H1 (cell line): ENCODE measurements around the gene MBD5. TPM values are rescaled to one million over a fixed set of nuclear protein-coding genes. Genes with fewer than 3 reads are reported as not detected.

Source experiments
- BRCA1 ChIP-seq: IDR thresholded peaks from 2 replicates; pipeline ENCODE4 v1.6.1; 2012; ENCODE audit warnings: low read depth, low read length, improper control_type of control experiment
- FOSL1 ChIP-seq: IDR thresholded peaks from 2 replicates; pipeline ENCODE4 v1.6.1; 2011; ENCODE audit warnings: mild to moderate bottlenecking, low read depth, low read length, moderate library complexity; ENCODE audit not compliant: insufficient read depth
- RFX5 ChIP-seq: IDR thresholded peaks from 2 replicates; pipeline ENCODE4 v1.6.1; 2011; ENCODE audit warnings: low read depth, low read length, improper control_type of control experiment, borderline replicate concordance
- TEAD4 ChIP-seq: IDR thresholded peaks from 2 replicates; pipeline ENCODE4 v1.6.1; 2012; ENCODE audit warnings: low read depth, low read length, inconsistent platforms, mixed read lengths
- polyA plus RNA-seq, 7 experiments: library from polyadenylated mRNA; depleted of rRNA in 3 of 7; stranded (reverse) in 5 of 7; unstranded in 2 of 7; fragments of >200 nt in 5 of 7; fragments of 200-250 nt in 2 of 7; gene quantifications; 1 replicate in 5 of 7; 2 replicates in 1 of 7; 4 replicates in 1 of 7; pipeline versions ENCODE4 v1.2.1 to v1.2.3, GENCODE V29; 2011 to 2013; ENCODE audit warnings: missing spikeins in 2 of 7, mixed read lengths in 2 of 7
- total RNA-seq: library from RNA; stranded (reverse); fragmentation: NEBNext Ultra II Directional; extraction: Animal tissue kit (Norgen Biotek cat#: 25700); gene quantifications from 2 replicates; pipeline ENCODE4 v1.2.1, GENCODE V29; 2021
- TF ChIP-seq, protein P1 (sequence below), 3 experiments: IDR thresholded peaks; 1 replicate in 2 of 3; 2 replicates in 1 of 3; pipeline versions ENCODE4 v1.5.1 to v1.6.1; 2011; ENCODE audit warnings: low read length in 3 of 3, mild to moderate bottlenecking in 3 of 3, inconsistent platforms in 2 of 3, low read depth in 1 of 3, moderate library complexity in 1 of 3; ENCODE audit not compliant: insufficient read depth in 1 of 3; ENCODE audit errors: control extremely low read depth in 1 of 3

The MBD5 gene
- total and polyA plus RNA-seq, 2 of the 8 experiments (the other 6 are each of a cell fraction or from before 2014, with no cell fraction given): 9.7 to 29.4 TPM

DNA sequence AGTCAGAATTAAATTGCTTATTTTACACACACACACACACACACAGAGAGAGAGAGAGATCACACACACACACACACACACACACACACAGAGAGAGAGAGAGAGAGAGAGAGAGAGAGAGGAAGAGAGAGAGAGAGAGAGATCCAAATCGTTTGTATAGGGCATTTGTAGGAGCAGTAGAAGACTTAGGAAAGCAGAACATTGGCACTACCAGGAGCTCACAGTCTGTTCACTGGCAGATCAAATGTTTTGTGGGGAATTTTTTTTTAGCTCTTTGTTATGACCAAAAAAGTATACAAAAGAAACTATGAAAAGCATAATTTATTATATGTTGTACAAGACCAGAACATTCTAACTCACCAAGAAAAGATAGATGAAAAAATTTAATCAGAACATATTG lies 81.8 kb downstream of the MBD5 start (continued):
- TF ChIP-seq RFX5: no peak
- TF ChIP-seq FOSL1: no peak
- no peak for TF ChIP-seq TEAD4
- TF ChIP-seq, protein P1, sequence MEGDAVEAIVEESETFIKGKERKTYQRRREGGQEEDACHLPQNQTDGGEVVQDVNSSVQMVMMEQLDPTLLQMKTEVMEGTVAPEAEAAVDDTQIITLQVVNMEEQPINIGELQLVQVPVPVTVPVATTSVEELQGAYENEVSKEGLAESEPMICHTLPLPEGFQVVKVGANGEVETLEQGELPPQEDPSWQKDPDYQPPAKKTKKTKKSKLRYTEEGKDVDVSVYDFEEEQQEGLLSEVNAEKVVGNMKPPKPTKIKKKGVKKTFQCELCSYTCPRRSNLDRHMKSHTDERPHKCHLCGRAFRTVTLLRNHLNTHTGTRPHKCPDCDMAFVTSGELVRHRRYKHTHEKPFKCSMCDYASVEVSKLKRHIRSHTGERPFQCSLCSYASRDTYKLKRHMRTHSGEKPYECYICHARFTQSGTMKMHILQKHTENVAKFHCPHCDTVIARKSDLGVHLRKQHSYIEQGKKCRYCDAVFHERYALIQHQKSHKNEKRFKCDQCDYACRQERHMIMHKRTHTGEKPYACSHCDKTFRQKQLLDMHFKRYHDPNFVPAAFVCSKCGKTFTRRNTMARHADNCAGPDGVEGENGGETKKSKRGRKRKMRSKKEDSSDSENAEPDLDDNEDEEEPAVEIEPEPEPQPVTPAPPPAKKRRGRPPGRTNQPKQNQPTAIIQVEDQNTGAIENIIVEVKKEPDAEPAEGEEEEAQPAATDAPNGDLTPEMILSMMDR (IDR thresholded peaks at IDR 0.05; ENCODE audit: control extremely low read depth in 1 of 3, insufficient read depth in 1 of 3, low read depth in 1 of 3, low read length in 3 of 3): no peak
- TF ChIP-seq BRCA1: no peak
